Embryonic facial prominence (tissue), 1 donor: ENCODE data around the gene AMPD2.

Source experiments
- DNase-seq: peaks from one replicate; pipeline ENCODE4 v3.0.0-alpha.2; 2016; ENCODE audit errors: extremely low spot score

Gene AMPD2

GRCh38 chr1:109619576-109620400 lies at the start of gene AMPD2, which contains the start of gene GNAT2:
TSS of gene AMPD2 (plus strand) at chr1:109619837. CDS start at chr1:109621176, 1,339 bp downstream.
TSS of gene GNAT2 (minus strand) at chr1:109619616. CDS start at chr1:109612870, 6,746 bp downstream.
- DNase-seq = peak; percentile 47

DNA sequence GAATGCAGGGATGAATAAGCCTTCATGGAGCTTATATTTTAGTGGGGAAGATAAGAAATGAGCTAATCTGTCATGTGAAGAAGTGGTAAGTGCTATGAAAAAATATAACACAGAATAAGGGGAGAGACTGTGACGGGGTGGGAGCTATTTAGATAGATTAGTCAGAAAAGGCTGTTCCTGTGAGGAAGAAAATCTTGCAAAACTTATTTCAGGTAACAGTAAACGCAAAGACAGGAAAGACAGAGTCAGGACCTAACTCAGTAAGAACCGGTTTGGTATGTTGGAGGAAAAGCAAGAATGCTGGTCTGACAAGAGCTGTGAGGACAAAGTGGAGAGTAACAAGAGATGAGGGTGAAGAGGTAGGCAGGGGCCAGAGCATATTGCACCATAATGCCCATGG lies 49.2 kb upstream of the AMPD2 start:
- DNase-seq = no peak

DNA sequence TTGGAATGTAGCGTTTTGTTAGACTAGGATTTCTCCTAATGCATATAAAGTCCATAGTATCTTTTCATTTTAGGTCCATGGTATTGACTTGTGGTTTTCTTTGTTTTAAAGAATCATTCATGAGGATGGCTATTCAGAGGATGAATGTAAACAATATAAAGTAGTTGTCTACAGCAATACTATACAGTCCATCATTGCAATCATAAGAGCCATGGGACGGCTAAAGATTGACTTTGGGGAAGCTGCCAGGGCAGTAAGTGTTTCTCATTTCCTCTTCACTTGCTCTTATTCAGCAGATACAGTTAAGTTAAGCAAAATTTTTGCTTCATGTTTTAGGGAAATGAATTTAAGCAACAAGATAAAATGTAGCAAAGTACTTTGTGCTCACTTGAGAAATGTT lies 45.9 kb upstream of the AMPD2 start:
- DNase-seq = no peak

- DNase-seq = no peak
Measured at GRCh38 chr1:109578947-109579443, 40.6 kb upstream of the AMPD2 start.

- DNase-seq = no peak
Measured at GRCh38 chr1:109579491-109579890, 40.1 kb upstream of the AMPD2 start.

- no peak for DNase-seq
Measured at GRCh38 chr1:109582021-109582420, 37.6 kb upstream of the AMPD2 start.

DNA sequence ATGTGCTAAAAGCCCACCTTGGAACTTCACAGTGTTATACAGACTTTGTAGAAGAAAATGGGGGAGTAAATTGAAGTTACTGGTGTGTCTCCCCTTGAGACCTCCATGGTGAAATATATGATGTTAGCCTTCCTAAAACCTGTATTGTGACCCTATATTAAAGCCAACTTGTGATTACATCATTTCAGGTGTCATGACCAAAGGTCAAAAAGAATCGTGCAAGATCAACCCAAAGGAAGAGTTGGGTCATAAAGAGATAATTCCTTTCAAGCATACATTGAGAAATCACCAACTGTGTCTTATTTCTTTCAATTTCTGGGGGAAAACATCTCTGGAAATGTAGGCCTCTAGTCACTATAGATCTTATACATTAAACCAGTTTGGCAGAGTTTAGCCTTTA lies 34.9 kb upstream of the AMPD2 start:
- DNase-seq = no peak

DNA sequence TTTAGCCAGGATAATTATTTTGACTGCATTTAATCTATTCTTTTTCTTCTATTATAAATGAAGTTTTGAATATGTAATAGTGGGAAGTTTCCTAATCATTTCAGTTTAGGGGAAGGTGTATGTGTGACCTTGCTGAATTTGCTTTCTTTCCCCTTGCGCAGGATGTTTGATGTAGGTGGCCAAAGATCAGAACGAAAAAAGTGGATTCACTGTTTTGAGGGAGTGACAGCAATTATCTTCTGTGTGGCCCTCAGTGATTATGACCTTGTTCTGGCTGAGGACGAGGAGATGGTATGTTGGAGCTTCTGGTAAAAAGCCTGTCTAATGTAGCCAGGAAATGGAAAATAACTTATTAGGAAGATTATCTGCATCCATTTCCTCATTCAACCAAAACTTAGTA lies 33.6 kb upstream of the AMPD2 start:
- DNase-seq = no peak

- no peak for DNase-seq
Measured at GRCh38 chr1:109589177-109589576, 30.5 kb upstream of the AMPD2 start.

GRCh38 chr1:109589679-109590078 lies 30.0 kb upstream of the AMPD2 start:
- DNase-seq = no peak

DNA sequence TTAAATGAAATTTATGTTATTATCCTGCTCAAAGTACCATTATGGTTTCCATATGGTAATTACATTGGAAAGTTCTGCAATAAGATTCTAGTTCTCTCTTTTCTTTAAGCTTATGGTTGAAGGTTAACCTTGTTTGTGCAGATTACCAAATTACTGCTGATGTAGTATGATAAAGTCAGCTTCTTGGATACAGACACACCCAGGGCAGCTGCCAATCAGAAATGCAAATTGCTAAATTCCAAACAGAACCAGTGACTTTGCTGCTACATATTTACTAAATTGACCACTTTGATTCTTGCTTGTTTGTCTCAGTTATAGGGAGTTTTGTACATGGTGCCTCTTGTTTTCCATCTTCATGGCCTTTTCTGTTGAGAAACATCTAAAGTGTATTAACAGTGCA lies 26.7 kb upstream of the AMPD2 start:
- no peak for DNase-seq

DNA sequence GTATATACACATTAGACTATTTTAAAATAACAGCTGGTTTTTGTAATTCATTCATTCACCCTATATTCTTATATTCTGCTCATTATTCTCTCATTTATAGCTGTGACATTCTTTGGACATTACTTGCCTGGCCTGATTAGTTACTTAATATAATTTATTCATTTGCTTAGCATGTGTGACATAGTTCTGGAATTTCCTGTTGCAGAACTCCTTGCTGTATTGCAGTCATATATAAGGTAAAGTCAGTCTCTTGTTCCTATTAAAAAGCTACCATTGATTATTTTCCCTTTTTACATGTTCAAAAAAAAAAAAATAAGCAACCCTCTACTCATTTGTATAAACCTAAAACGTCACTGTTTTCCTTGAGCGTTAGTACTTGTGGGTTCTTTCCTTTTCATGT lies 24.1 kb upstream of the AMPD2 start:
- DNase-seq = no peak

GRCh38 chr1:109598156-109598555 lies 21.5 kb upstream of the AMPD2 start:
- no peak for DNase-seq

DNA sequence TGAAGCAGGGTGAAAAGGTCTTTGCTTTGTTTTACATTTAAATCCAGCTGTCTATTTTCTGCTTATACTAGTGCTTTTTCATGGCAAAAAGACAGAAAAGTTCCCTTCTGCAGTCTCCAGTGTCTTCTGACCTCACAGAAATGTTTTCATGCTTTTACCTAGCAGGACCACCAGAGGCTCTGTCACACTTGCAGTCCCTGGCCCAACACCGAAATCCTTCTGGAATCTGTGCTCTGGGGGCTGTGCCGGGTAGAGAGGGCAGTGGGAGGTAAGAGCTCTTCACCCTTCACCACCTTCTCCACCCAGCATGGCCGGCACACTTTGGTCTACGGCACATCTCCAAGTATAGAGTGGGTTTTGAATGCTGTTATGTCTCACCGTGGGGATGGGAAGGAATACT lies 21.0 kb upstream of the AMPD2 start:
- no peak for DNase-seq

GRCh38 chr1:109603229-109603628 lies 16.4 kb upstream of the AMPD2 start:
- no peak for DNase-seq

DNA sequence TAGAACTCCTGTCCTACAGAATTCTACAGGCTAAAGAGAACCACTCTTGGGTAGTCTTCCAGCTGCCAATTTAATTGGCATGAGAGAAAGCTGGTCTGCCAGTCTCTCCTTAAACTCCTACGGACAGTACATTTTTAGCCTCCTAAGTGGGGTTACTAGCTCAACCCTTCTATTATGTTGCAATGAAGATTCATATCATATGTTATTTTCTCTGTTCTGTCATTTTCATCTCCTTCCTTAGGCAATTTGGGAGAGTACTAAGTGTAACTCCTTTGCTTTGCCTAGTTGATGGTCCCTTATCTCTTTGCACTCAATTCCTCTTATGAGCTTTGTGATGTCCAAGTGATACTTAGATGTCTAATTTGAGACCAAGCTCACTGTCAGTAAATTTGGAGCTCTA lies 14.3 kb upstream of the AMPD2 start:
- DNase-seq = no peak

DNA sequence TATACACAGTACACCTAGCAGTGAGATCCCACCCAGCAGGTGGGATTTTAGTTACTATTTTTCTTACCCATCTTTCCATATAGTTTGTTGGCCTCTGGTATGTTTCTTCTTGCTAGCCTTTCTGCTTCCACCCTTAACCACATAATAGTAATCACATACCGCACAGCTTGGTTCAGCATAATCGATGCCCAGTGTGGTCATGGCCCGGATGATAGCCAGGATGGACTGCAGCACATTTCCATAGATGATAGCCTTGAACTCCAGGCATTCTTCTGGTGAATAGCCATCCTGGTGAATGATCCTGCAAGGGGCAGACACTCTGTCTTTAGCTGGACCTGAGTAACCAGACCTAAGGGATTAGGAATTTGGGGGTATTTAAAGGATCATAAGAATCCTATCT lies 9.8 kb upstream of the AMPD2 start:
- DNase-seq = no peak

GRCh38 chr1:109610609-109611307 lies 8.9 kb upstream of the AMPD2 start:
- no peak for DNase-seq

GRCh38 chr1:109611308-109611990 lies 8.2 kb upstream of the AMPD2 start:
- no peak for DNase-seq

DNA sequence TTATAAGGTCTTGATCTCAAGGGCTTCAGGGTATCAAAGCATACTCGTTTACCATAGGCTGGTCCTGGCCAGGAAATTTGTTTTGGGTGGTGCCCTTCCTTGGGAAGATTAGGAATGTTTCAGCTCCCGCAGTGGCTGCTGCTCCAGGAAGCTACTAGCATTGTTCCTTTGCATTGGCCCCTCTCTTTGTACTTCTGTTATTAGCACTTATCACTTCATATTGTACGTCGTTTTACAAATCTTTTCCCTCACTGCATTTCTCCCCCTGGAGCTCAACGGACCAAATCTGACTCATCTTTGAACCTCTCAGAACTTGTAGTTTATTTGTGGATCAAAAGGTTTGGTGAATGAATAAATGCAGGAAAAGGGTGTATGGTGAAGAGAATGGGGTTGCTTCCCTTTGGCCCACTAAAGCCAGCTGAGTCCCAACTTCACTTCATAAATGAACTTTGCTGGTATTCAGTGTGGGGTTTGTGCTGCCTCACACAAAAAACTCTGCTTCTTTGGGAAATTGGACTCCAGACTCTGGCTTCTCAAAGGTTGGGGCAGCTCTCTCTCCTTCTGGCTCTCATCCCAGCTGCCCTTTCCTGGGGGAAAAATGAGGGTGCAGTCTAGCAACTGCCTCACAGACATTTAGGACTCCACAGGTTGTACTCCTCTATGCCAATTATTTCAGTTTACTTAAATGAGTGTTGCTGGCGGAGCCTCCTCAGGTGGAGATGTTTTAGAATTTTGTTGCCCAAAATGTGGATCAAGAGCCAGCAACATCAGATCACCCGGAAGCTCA lies 6.1 kb upstream of the AMPD2 start:
- DNase-seq = no peak

GRCh38 chr1:109615879-109616278 lies 3.8 kb upstream of the AMPD2 start:
- no peak for DNase-seq

GRCh38 chr1:109616391-109616790 lies 3.2 kb upstream of the AMPD2 start:
- DNase-seq = no peak
